LHCN-M2 (cell line): ENCODE results near the gene RBM8A. TPM values are rescaled to one million over a fixed set of nuclear protein-coding genes. Genes with fewer than 3 reads are reported as not detected.
A peak's percentile ranks its signal among the peaks of the same experiment; 100 is the strongest.

ENCODE experiments used
- DNase-seq: peaks from one replicate; pipeline ENCODE4 v3.0.0-alpha.2; 2012; ENCODE audit warnings: low read depth
- polyA plus RNA-seq: library from polyadenylated mRNA; unstranded; fragments of >200 nt; gene quantifications from one replicate; pipeline ENCODE4 v1.2.1, GENCODE V29; 2012; ENCODE audit warnings: missing spikeins
- total RNA-seq: library from RNA; depleted of rRNA; stranded (reverse); fragments of >200 nt; gene quantifications from 2 replicates; pipeline ENCODE4 v1.2.3, GENCODE V29; 2014; rRNA removed

RBM8A gene
- total RNA-seq = 278 and 284 TPM in 2 replicates
- 207 TPM for polyA plus RNA-seq

DNA sequence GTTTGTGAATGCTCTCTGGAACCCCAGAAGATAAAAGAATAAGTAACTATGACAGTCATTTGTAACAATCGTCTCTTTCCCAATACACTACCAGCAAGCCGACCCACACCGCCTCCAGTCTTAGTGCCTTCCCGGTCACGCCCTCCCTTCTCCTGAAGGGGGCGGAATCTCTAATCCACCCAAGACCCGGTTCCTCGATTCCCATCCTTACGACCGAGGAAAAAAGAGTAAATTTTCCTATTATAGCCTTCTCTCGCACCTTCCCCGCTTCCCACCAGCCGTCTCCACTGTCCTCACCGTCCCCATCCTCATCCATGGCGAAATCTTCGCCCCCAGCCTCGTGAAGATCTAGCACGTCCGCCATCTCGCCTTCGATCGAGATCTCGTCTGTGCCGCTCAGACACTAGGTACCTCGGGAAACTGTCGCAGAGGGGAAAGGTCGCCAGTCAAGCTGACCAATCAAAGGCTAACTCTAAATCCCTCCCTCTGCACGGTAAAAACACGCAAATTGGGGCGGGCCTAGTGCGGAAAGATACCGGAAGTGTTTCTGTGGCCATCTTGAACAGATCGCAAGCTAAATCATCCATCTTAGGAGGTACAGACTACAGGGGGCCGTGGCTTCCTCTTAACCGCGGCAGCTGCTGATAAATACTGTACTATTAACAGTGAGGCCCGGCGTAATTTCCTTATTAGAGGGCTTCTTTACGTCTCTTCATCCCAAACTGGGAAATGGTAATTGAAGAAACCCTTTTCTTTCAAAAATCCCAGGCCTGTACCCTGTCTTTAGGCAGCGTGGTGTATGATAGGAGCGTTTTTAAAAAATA lies at the start of gene RBM8A:
Gene RBM8A (minus strand): TSS at position 422 of the 824 bp plus-strand sequence. CDS start 58 bp downstream, at position 364.
- DNase-seq = peak; percentile 99

DNA sequence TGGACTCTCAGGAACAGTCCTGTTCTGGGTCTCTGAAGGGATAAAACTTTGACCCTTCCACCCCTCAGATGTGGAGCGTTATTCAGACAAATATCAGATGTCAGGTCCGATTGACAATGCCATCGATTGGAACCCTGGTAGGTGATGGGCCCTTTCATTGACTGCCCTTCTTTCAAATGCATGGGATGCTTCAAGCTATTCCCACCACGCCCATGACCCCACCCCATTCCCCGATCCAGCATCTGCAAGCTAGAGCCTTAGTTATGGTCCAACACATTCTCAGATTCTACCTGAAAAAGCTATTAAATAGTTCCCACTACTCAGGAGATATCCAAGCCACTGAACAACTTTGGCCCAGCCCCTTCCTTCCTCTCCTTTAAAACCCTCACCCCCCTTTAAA lies 49.7 kb upstream of the RBM8A start:
- DNase-seq = no peak

DNA sequence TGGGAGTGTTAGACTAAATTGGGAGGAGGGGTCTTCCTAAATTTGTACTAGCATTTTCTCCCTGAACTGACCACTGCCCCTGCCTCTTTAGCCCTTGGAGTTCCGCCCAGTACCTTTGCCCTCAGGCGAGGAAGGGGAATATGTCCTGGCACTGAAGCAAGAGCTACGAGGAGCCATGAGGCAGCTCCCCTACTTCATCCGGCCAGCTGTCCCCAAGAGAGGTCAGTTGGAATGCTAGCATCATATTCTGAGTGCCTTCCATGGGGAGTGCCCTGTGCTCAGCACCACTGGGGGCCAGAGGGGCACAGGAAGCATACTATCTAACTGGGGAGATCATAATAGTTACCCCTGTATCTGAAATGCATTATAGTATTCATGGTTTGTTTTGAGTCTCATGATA lies 47.9 kb upstream of the RBM8A start:
- DNase-seq = peak; percentile 50

DNA sequence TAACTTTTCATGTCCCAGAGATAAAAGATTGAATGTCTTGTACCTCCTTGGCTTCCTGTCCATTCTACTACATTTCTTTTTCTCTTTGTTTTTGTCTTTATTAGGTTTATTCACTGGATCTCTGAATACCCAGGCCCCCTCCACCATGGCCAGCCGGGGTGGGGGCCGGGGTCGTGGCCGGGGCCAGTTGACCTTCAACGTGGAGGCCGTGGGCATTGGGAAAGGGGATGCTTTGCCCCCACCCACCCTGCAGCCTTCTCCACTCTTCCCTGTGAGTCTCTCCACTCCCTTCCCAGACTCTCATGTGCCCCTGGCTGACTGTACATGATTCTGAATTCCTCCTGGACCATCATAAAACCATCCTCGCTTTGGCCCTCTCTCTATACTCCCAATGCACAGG lies 47.4 kb upstream of the RBM8A start:
- no peak for DNase-seq

DNA sequence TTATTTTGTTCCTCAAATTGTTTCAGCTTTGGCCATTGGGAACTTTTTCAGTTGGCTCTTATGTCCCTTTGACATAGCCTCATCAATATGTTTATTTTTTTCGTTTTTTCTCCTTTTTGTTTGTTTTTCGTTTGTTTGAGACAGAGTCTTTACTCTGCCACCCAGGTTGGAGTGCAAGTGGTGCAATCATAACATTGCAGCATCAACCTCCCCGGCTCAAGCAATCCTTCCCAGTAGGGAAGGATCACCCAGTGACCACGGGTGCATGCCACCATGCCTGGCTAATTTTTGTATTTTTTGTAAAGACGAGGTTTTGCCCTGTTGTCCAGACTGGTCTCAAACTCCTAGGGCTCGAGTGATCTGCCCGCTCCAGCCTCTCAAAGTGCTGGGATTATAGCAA lies 45.3 kb upstream of the RBM8A start:
- DNase-seq = no peak

DNA sequence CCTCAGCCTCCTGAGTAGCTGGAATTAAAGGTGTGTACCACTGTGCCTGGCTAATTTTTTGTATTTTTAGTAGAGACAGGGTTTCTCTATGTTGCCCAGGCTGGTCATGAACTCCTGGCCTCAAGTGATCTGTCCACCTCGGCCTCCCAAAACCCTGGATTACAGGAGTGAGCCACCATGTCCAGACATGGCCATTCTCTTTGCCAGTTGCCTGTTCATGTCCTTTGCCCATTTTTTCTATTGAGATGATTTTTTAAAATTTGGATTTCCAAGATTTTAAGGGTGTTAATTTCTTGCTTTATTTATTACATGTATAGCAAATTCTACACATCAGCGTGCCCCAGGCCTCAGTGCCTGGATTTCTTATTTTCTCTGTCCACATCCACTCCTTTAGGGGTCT lies 40.0 kb upstream of the RBM8A start:
- DNase-seq = no peak

DNA sequence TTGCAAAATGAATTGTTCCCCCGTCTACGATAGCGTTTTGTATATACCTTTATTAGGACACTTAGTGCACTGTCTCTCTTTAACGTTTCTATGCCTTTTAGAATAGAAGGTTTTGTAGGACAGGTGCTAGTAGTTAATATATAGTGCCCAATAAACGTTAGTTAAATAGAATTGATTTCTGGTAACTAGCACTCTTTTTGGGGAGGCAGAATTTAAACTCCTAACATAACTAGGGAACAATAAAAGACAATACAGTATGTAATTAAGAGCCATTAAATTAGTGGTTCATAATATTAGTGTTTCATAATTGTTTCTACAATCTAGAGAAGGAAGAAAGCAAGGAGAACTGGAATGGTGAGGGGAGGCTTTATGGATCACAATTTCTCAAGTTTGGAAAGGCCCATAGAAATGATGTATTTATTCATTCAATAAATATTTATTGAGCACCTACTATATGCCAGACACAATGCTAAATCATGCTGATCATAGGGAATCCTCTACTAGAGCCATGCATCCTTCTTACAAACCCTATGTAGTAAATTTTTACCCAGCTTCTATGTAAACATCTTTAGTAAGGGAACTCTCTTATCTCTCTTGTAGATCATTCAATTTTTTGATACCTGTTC lies 37.9 kb upstream of the RBM8A start:
- DNase-seq = no peak

DNA sequence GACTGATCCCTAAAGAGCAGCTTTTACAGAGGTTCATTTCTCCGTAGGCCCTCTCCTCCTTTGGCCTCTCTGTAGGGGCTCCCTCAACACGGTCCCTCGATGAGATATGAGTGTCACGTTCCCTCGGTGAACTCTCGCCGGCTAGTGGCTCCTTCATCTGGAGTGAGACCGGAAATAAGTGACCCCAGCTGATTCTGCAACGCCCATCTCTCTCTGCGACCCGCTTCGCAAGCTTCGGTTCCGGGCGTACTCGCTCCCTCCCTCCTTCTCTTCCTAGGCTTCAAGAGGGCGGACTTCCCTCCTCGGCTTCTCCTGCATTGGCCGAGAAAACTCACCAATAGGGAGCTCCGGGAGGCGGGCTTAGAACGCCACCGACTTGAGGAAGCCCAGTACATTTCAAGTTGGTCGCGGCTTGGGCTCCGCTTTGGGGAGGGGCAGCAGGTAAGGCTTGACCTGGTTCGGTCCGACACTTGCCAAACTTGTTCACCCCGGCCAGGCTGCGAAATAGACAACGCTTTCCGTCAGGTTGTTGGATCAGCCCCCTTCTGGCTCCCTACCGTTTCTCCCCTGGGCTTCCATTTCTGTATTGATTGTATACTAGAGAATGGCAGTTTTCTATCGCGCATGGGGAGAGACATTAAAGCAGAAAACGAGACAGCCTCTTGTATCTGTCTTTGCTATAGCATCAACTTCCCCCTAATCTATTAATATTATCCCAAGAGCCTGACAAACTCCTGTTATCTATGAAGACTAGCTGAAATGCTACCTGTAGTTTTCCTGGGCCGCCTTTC lies 37.2 kb upstream of the RBM8A start, which contains the start of the genes ANKRD34A and POLR3GL:
Gene ANKRD34A (minus strand): TSS at position 248 of the 791 bp plus-strand sequence. CDS start 2,816 bp downstream, outside the sequence.
Gene POLR3GL (plus strand): TSS at position 363 of the 791 bp plus-strand sequence. CDS start 10,176 bp downstream, outside the sequence.
- DNase-seq = peak; percentile 94

DNA sequence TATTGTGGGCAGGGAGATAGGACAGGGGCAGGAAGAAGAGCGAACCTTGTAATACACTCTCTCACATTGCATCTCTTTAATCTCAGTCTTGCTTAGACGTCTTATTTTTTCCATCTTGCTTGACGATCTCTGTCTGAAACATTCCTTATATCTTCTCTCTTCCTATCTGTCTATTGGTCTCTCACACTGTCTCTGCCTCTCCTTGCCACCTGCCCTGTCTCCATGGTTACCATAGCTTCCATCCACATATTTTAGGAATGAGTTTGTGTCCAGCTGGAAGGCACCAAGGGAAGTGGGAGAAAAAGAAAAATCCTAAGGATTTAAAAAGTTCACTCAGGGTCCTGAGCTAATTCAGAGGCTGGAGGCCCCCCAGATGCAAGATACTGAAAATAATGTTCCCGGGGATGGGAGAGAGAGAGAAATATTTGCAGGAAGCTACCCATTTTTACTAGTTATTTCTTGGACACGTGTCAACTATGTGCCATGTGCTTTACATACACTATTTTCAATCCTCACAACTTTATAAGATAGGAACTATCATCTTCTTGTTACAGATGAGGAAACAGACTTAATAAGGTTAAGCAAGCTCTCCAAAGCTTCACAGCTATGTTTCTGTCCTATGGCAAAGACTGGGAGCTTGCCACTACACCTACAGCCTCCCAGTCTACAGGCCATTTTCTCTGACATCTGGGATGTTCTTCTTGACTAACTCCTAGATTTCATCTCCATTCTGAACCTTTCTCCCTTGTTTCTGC lies 36.2 kb upstream of the RBM8A start:
- DNase-seq = peak; percentile 91

DNA sequence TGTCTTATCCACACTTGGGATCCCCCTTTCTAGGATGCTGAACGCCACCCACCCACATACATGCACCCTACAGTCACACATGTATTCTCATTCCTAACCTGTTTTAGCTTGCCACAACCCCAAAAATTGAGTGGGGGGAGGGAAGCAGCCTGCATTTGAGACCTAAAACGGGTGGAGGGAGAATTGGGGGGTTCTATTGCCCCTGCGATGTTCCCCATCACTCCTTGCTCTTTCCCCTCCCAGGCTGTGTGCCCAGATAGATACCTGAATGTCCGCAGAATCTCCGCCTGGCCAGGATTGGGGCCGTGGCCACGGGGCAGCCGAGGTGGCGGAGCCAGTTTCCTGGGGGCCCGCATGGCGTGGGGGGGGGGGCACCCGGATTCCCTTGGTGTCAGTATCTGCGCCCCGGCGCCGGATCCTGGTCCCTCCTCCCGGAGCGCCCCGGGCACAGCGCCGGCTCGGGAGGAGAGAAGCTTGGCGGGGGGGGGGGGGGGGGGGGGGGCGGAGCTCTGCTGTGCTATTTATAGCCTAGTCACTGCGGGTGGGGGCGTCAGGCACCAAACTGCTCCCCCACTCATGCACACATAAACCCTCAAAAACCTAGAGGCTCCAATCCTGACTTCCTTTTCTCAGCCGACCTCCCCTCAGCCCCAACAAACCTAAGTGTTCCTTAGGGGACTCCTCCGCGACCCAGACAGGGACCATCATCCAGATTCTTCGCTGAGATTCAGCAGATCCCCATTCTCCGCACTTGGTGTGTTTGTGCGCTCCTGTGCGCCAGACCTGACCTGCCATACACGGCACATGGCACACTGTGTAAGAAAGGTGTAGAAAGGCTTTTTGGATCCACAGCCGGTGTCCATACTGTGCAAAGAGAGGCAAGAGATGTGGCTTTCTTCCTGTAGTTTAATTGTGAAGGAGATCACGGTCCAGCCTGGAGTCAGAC lies 35.1 kb upstream of the RBM8A start:
- peak; percentile 28 for DNase-seq

DNA sequence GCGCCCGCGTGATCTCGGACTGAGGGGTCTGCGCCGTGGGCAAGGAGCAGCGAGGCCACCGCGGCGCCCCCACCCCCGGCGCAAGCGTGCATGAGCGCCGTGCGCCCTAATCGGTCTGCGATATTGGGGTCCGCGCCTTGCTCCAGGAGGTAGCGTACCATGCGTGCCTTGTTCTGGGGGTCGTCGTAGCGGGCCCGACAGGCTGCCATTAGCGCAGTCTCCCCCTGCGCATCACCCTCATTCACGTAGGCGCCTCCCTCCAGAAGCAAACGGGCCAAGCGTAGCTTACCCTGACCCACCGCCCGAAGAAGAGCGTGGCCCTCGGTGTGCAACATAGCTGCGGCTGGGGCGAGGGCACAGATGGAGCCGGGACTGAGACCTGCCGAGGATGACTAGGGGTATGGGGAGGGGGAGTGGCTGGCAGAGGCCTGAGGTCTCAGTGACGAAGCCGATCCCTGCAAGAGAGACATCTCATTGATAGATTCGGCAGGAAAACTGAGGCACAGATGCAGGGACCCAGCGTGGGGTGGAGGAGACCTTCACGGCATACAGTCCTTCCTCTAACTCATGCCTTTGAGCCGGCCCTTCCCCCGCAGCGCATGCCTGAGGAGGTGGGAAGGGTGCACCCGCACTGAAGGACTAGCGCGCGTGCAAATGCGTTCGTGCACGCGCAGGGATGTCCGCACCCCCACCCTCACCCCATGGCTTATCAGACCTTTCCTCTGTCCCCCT lies 34.3 kb upstream of the RBM8A start:
- peak; percentile 32 for DNase-seq

DNA sequence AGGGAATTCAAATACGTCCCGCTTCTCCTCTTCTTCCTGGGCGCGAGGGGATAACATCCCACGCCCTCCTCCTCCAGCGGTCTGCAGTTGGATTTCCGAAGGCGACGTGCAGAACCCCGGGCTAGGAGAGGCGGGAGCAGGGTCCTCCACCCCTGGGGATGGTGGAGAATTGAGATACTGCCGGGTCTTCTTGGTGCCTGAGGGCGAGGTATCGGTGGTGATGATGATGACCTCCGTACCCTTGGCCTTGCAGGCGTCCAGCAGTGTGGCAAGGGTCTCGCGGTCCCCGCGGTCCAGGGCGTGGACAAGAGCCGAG lies 33.8 kb upstream of the RBM8A start:
- DNase-seq = no peak

DNA sequence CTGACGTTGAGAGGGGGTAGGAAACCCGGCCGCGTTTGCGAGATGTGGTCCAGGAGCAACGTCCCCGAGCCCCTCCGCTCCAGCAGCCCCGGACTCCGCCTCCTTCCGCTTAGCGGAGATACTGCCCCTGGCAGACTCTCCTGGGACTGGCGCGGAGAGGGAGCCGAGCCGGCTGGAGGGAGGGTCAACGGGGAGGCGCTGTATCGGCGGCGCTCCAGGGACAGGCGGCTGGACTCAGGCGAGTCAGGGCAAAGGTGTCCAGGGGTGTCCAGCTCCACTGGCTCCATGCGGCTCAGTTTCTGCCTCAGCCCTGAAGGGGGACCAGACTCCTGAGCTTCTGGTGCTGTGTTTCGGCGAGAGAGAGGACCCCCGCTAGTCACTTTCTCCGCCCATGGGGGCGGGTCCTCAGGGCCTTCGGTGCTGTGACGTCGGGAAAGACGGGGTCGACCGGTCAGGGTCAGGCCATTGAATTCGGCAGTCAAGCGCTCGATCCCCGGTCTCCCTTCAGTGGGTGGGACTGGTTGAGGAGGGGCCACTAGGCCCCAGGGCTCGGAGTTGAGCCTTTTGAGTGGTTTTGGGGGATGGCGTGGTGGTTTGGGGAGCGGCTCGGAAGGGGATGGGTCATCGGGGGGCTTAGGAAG lies 33.3 kb upstream of the RBM8A start:
- DNase-seq = peak; percentile 56

DNA sequence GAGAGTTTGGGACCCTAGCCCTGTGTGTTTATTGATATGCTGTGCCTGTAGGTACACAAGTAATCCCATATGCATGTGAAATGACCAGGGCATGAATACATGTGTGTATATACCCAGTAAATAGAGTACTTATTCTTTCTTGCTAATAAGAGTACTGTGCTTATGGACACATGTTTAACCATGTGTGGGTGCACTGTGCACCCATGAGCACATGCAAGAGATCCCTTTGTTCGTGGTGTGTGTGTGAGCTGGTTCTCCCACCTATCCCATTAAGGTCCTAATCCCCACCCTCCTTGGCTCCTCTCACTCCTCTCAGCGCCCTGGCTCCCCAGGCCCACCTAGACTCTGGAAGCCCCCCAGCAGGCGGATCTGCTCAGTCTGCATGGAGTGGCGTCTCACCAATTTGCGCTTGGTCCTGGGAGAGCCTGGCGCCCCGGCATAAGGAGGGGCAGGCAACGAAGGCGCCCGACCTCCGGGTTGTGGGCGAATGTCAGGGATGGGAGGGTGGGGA lies 32.7 kb upstream of the RBM8A start:
- DNase-seq = no peak

DNA sequence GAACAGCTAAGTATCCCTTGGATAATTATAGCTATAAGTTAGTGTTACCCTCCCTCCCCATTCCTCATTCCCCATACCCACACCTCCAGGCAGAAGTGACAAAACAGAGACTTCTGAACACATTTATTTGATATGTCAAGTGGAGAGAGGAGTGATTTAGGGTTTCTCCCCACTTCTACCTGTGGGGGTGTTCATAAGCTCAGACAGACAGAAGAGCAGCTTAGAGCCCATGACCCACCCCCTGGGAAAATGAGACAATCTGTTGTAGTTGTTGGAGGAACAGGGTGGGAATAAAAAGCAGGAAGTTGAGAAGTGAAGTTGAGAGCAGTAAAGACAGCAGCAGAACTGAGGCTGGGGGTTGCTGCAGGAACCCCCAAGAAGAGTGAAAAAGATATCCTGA lies 32.0 kb upstream of the RBM8A start:
- DNase-seq = no peak

DNA sequence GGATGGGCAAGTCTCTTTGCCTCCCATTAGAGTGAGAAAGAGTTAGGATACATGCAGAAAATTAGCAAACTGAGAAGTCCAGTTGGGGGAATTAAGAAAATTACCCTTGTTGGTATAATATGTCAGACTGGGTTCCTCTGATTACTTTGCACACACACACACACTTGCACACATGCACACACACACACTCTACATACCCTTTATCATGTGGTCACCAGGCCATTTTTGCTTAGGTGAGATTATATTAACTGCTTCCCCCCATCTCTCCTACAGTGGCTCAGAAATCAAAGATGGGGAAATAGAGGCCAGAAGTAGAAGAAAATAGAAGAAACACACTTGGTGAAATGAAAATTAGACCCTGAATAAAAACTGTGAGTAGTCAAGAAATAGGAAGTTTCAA lies 31.4 kb upstream of the RBM8A start:
- no peak for DNase-seq

DNA sequence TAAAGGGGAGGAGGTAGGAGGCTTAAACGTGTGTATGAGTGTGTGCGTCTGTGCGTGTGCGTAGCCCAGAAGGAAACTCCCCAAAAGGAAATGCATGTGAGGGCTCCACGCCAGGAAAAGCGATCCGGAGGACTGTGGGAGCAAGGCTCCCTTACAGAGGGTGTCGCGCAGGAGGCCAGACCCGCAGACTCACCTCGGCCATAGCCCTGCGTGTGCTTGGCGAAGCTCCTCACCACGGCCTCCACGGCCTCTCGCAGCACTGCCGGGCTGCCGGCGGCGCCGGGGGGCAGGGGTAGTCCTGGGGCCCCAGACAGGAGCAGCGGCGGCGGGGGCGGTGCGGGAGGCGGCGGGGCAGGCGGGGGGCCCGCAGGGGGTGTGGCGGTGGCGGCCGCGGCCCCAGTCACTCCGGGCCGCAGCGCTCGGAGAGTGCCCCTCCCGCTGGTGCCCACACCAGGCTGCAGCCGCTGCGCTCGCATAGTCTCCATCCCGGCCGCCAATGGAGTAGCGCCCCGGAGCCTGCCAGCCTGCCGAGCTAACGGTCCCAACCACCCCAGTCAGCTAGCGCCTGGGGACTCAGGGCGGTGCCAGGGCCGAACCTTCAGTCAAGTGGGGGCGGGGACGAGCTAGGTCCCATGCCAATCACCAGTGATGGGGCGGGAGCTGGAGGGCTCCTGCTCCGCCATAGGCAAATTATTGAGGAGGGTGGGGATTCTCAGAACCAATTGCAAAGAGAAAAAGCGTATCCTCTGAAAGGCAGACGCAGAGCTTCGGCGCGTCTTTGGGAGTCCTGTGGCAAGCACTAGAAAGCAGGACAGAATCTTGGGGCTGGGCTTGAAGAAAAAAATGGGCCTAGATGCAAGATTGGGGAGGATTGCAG lies 30.4 kb upstream of the RBM8A start, which contains the start of gene LIX1L:
Gene LIX1L (minus strand): TSS at position 575 of the 877 bp plus-strand sequence. CDS start 90 bp downstream, at position 485.
- DNase-seq = peak; percentile 97
